H1 (cell line): ENCODE measurements around the gene AMBP. TPM values are rescaled to one million over a fixed set of nuclear protein-coding genes. Genes with fewer than 3 reads are reported as not detected.
A peak's percentile ranks its signal among the peaks of the same experiment; 100 is the strongest.

ENCODE experiments used
- CTCF ChIA-PET: fragments of 300-600 bp; sonication (Branson Sonifier 250); formaldehyde crosslinking; loops from one replicate; lab custom pipeline; 2021; ENCODE audit not compliant: partially characterized antibody; lab: Charles Lee
- POLR2A ChIA-PET: fragments of 300-600 bp; sonication (Branson Sonifier 250); formaldehyde crosslinking; loops from one replicate; lab custom pipeline; 2021; ENCODE audit warnings: inconsistent platforms; ENCODE audit not compliant: partially characterized antibody; lab: Charles Lee
- DNase-seq, 2 experiments: peaks; one replicate each; pipeline versions ENCODE4 v3.0.0 to v3.0.0-alpha.2; 2010 to 2022; ENCODE audit warnings: low spot score in 2 of 2, low read depth in 1 of 2, mixed read lengths in 1 of 2
- FAIRE-seq: peaks from 2 replicates; lab custom pipeline; 2011; peaks lifted over from hg19 to GRCh38; lab: Jason Lieb, UNC
- H2AFZ ChIP-seq: 2 replicates; pipeline ENCODE4 v1.8.1; 2012; ENCODE audit warnings: low read length, inconsistent platforms
- H2AK5ac ChIP-seq: 2 replicates; pipeline ENCODE4 v1.6.1; 2013; ENCODE audit warnings: low read depth, low read length
- H2BK120ac ChIP-seq: replicated peaks from 2 replicates; pipeline ENCODE3; 2013; ENCODE audit warnings: low read depth, low read length, inconsistent platforms
- H2BK12ac ChIP-seq: 2 replicates; pipeline ENCODE4 v1.6.1; 2013; ENCODE audit warnings: low read depth, low read length
- H2BK15ac ChIP-seq: 2 replicates; pipeline ENCODE4 v1.6.1; 2013; ENCODE audit warnings: low read length
- H2BK20ac ChIP-seq: 2 replicates; pipeline ENCODE4 v1.6.1; 2013; ENCODE audit warnings: low read length
- H2BK5ac ChIP-seq: 2 replicates; pipeline ENCODE4 v1.6.1; 2013; ENCODE audit warnings: low read depth, low read length
- H3K14ac ChIP-seq: 2 replicates; pipeline ENCODE4 v1.6.1; 2013; ENCODE audit warnings: inconsistent platforms; ENCODE audit not compliant: insufficient read length
- H3K18ac ChIP-seq: 2 replicates; pipeline ENCODE4 v1.6.1; 2013; ENCODE audit warnings: low read length; ENCODE audit errors: extremely low read depth
- H3K23ac ChIP-seq: 2 replicates; pipeline ENCODE4 v1.6.1; 2013; ENCODE audit warnings: inconsistent platforms; ENCODE audit not compliant: insufficient read length
- H3K23me2 ChIP-seq: 2 replicates; pipeline ENCODE4 v1.6.1; 2013; ENCODE audit warnings: low read depth, low read length
- H3K27ac ChIP-seq: 2 replicates; pipeline ENCODE4 v1.6.1; 2011; ENCODE audit warnings: low read depth, low read length, inconsistent platforms
- H3K27me3 ChIP-seq, 4 experiments: replicated peaks in 1 of 4; 1 replicate in 1 of 4; 2 replicates in 3 of 4; pipeline versions ENCODE4 v1.6.1 to v1.8.1; 2011 to 2013; ENCODE audit warnings: low read length in 3 of 4, mild to moderate bottlenecking in 3 of 4, inconsistent platforms in 2 of 4, mixed read lengths in 2 of 4, moderate library complexity in 1 of 4; ENCODE audit not compliant: control insufficient read depth in 3 of 4, insufficient read depth in 3 of 4; ENCODE audit errors: extremely low read depth in 1 of 4
- H3K36me3 ChIP-seq, 4 experiments: 2 replicates each; pipeline versions ENCODE4 v1.6.1 to v1.8.1; 2011 to 2013; ENCODE audit warnings: mild to moderate bottlenecking in 4 of 4, low read length in 3 of 4, moderate library complexity in 2 of 4, control low read depth in 1 of 4, inconsistent platforms in 1 of 4; ENCODE audit not compliant: insufficient read depth in 4 of 4, control insufficient read depth in 2 of 4
- H3K4ac ChIP-seq: replicated peaks from 2 replicates; pipeline ENCODE3; 2013; ENCODE audit warnings: low read length, low read depth, mixed read lengths, inconsistent platforms; ENCODE audit not compliant: insufficient read length
- H3K4me1 ChIP-seq, 4 experiments: replicated peaks in 1 of 4; 1 replicate in 1 of 4; 2 replicates in 3 of 4; pipeline versions ENCODE4 v1.6.1 to v1.8.1; 2011 to 2013; ENCODE audit warnings: low read length in 3 of 4, inconsistent platforms in 2 of 4, mixed read lengths in 1 of 4; ENCODE audit not compliant: insufficient read depth in 4 of 4, control insufficient read depth in 3 of 4
- H3K4me2 ChIP-seq, 2 experiments: 2 replicates each; pipeline versions ENCODE4 v1.6.1 to v1.8.1; 2011 to 2013; ENCODE audit warnings: low read depth in 2 of 2, low read length in 2 of 2, control low read depth in 1 of 2, inconsistent platforms in 1 of 2, mild to moderate bottlenecking in 1 of 2; ENCODE audit not compliant: insufficient read depth in 1 of 2
- H3K4me3 ChIP-seq, 4 experiments: fragments of 200-600, 300-600 bp in 1 of 4; sonication (generic), shearing (Covaris generic), sonication (Bioruptor Twin) in 1 of 4; 2 replicates each; pipeline versions ENCODE4 v1.5.1 to v1.8.1; 2011 to 2016; ENCODE audit warnings: low read length in 4 of 4, low read depth in 3 of 4, control low read depth in 2 of 4, inconsistent platforms in 2 of 4, mild to moderate bottlenecking in 2 of 4, mixed read lengths in 1 of 4, moderate library complexity in 1 of 4; ENCODE audit not compliant: insufficient read depth in 2 of 4; ENCODE audit errors: extremely low read depth in 1 of 4
- H3K56ac ChIP-seq: replicated peaks from 2 replicates; pipeline ENCODE3; 2013; ENCODE audit warnings: low read depth, mild to moderate bottlenecking, mixed read lengths, low read length, inconsistent platforms; ENCODE audit not compliant: insufficient read length
- H3K79me1 ChIP-seq: 2 replicates; pipeline ENCODE4 v1.6.1; 2013; ENCODE audit warnings: low read depth, low read length, control low read depth
- H3K79me2 ChIP-seq, 2 experiments: 2 replicates each; pipeline versions ENCODE4 v1.6.1 to v1.8.1; 2012 to 2013; ENCODE audit warnings: low read length in 2 of 2, mild to moderate bottlenecking in 2 of 2, inconsistent platforms in 1 of 2; ENCODE audit not compliant: insufficient read depth in 2 of 2, control insufficient read depth in 1 of 2
- H3K9ac ChIP-seq, 4 experiments: replicated peaks in 1 of 4; 1 replicate in 1 of 4; 2 replicates in 3 of 4; pipeline versions ENCODE4 v1.6.1 to v1.8.1; 2011 to 2013; ENCODE audit warnings: low read depth in 3 of 4, low read length in 3 of 4, control low read depth in 2 of 4, mild to moderate bottlenecking in 2 of 4, moderate library complexity in 2 of 4, inconsistent platforms in 1 of 4; ENCODE audit errors: extremely low read depth in 1 of 4
- H3K9me3 ChIP-seq, 2 experiments: 2 replicates each; pipeline versions ENCODE4 v1.6.1 to v1.8.1; 2012 to 2013; ENCODE audit warnings: mild to moderate bottlenecking in 2 of 2, moderate library complexity in 2 of 2, control low read depth in 1 of 2, inconsistent platforms in 1 of 2, low read depth in 1 of 2, low read length in 1 of 2, mixed read lengths in 1 of 2; ENCODE audit not compliant: insufficient read depth in 2 of 2
- H4K20me1 ChIP-seq, 2 experiments: replicated peaks in 1 of 2; 2 replicates each; pipeline versions ENCODE3 to v1.8.1; 2011 to 2013; ENCODE audit warnings: inconsistent platforms in 2 of 2, low read length in 2 of 2, mild to moderate bottlenecking in 1 of 2; ENCODE audit not compliant: insufficient read depth in 2 of 2, control insufficient read depth in 1 of 2
- H4K5ac ChIP-seq: 2 replicates; pipeline ENCODE4 v1.6.1; 2013; ENCODE audit warnings: low read length, low read depth, mixed read lengths, inconsistent platforms; ENCODE audit not compliant: insufficient read length
- H4K8ac ChIP-seq: 2 replicates; pipeline ENCODE4 v1.8.0; 2013; ENCODE audit warnings: mild to moderate bottlenecking, moderate library complexity, low read length, inconsistent platforms; ENCODE audit not compliant: insufficient read depth; ENCODE audit errors: extremely low read depth
- H4K91ac ChIP-seq: replicated peaks from 2 replicates; pipeline ENCODE3; 2013; ENCODE audit warnings: low read length, mixed read lengths, inconsistent platforms; ENCODE audit not compliant: insufficient read length
- ATF3 ChIP-seq: IDR thresholded peaks from 2 replicates; pipeline ENCODE4 v1.6.1; 2011; ENCODE audit warnings: low read depth, mild to moderate bottlenecking, low read length; ENCODE audit not compliant: insufficient read depth
- CREB1 ChIP-seq: IDR thresholded peaks from 2 replicates; pipeline ENCODE4 v1.6.1; 2012; ENCODE audit warnings: inconsistent platforms
- EP300 ChIP-seq, 2 experiments: IDR thresholded peaks; 1 replicate in 1 of 2; 2 replicates in 1 of 2; pipeline ENCODE4 v1.6.1; 2011 to 2012; ENCODE audit warnings: low read depth in 2 of 2, low read length in 2 of 2, mild to moderate bottlenecking in 2 of 2, borderline replicate concordance in 1 of 2, inconsistent platforms in 1 of 2, moderate library complexity in 1 of 2
- JUN ChIP-seq: IDR thresholded peaks from 2 replicates; pipeline ENCODE4 v1.6.1; 2011; ENCODE audit warnings: low read depth, mild to moderate bottlenecking, improper control_type of control experiment, low read length
- KDM1A ChIP-seq: fragments of 200-600, 300-600 bp; sonication (generic); IDR thresholded peaks from 2 replicates; pipeline ENCODE4 v1.7.1; 2016; ENCODE audit warnings: mild to moderate bottlenecking, low read length, borderline replicate concordance
- RAD21 ChIP-seq, 2 experiments: IDR thresholded peaks in 1 of 2; conservative IDR thresholded peaks in 1 of 2; 2 replicates each; pipeline ENCODE4 v1.6.1; 2011; ENCODE audit warnings: low read depth in 2 of 2, low read length in 2 of 2, improper control_type of control experiment in 1 of 2, inconsistent platforms in 1 of 2, mild to moderate bottlenecking in 1 of 2, moderate library complexity in 1 of 2
- RFX5 ChIP-seq: IDR thresholded peaks from 2 replicates; pipeline ENCODE4 v1.6.1; 2011; ENCODE audit warnings: low read depth, low read length, improper control_type of control experiment, borderline replicate concordance
- SP4 ChIP-seq: IDR thresholded peaks from 2 replicates; pipeline ENCODE4 v1.6.1; 2012; ENCODE audit warnings: low read length, inconsistent platforms
- TAF7 ChIP-seq: optimal IDR thresholded peaks from 2 replicates; pipeline ENCODE3; 2011; ENCODE audit warnings: low read depth, mild to moderate bottlenecking, inconsistent platforms, low read length, moderate library complexity, borderline replicate concordance
- TCF12 ChIP-seq: IDR thresholded peaks from 2 replicates; pipeline ENCODE4 v1.6.1; 2011; ENCODE audit warnings: low read depth, mild to moderate bottlenecking, low read length
- WGBS, 2 experiments: shearing (Covaris generic) in 1 of 2; methylation state at CpG; one replicate each; pipeline versions ENCODE4 v1.1.6 to v1.1.7; 2013 to 2015; ENCODE audit warnings: low lambda C conversion rate in 2 of 2, mixed read lengths in 2 of 2, inconsistent platforms in 1 of 2, low coverage in 1 of 2, missing lambda C conversion rate in 1 of 2; ENCODE audit not compliant: insufficient replicate concordance in 2 of 2, insufficient coverage in 1 of 2, insufficient read length in 1 of 2; ENCODE audit errors: extremely low coverage in 1 of 2, missing lambda C conversion rate in 1 of 2; 5-methylcytosine and 5-hydroxymethylcytosine counted together
- polyA plus RNA-seq, 7 experiments: library from polyadenylated mRNA; depleted of rRNA in 3 of 7; stranded (reverse) in 5 of 7; unstranded in 2 of 7; fragments of >200 nt in 5 of 7; fragments of 200-250 nt in 2 of 7; gene quantifications; 1 replicate in 5 of 7; 2 replicates in 1 of 7; 4 replicates in 1 of 7; pipeline versions ENCODE4 v1.2.1 to v1.2.3, GENCODE V29; 2011 to 2013; ENCODE audit warnings: missing spikeins in 2 of 7, mixed read lengths in 2 of 7
- total RNA-seq: library from RNA; stranded (reverse); fragmentation: NEBNext Ultra II Directional; extraction: Animal tissue kit (Norgen Biotek cat#: 25700); gene quantifications from 2 replicates; pipeline ENCODE4 v1.2.1, GENCODE V29; 2021

The AMBP gene
- total and polyA plus RNA-seq, 2 of the 8 experiments (the other 6 are each of a cell fraction or from before 2014, with no cell fraction given) = 3.0 to 4.0 TPM

- peak in 1 of 2 experiments; percentile 82 for DNase-seq
- CTCF ChIA-PET = interaction anchor here (0.7 to 3.6 kb wide), 33 partner anchors 9 to 504 kb away, joined by 3 to 16 read pairs (median 4); no protein-coding TSS in a partner anchor
- TF ChIP-seq TAF7 = no peak
- no peak for TF ChIP-seq SP4
- no peak for TF ChIP-seq RFX5
- no peak for TF ChIP-seq EP300 (IDR thresholded peaks at IDR 0.05; ENCODE audit: borderline replicate concordance in 1 of 2, low read depth in 2 of 2, low read length in 2 of 2)
- TF ChIP-seq KDM1A = no peak
- no peak for TF ChIP-seq CREB1
- no peak for TF ChIP-seq TCF12
- TF ChIP-seq JUN = no peak
- TF ChIP-seq ATF3 = no peak
- TF ChIP-seq RAD21 (IDR thresholded peaks at IDR 0.05 in 1 of 2, conservative IDR thresholded peaks at IDR 0.05 in 1 of 2; ENCODE audit: low read depth in 2 of 2, low read length in 2 of 2) = peak; percentile 90 to 95
Observed at GRCh38 chr9:114033397-114034103, 44.5 kb downstream of the AMBP start.

More at GRCh38 chr9:114033397-114034103, 44.5 kb downstream of the AMBP start:
- H3K56ac ChIP-seq = no peak overlapping the region
- POLR2A ChIA-PET = no interaction called here
- 72% methylated on average over 12 of the region's 12 CpGs; no CpG with 5 or more reads in 1 of the 2 experiments for WGBS, 2 experiments
- H3K79me1 ChIP-seq = no peaks in the 10 kb centered on the region
- no peak overlapping the region for H4K91ac ChIP-seq
- H3K4me3 ChIP-seq = no peak overlapping the region
- no peak overlapping the region for H2BK15ac ChIP-seq
- FAIRE-seq = no peak
- H2AFZ ChIP-seq = no peak overlapping the region
- no peak overlapping the region for H3K18ac ChIP-seq
- H2BK12ac ChIP-seq = no peak overlapping the region
- no peak overlapping the region for H2BK20ac ChIP-seq
- peaks cover 0 to 8% (median 6%) of the 10 kb centered on the region in 4 experiments; a peak in 4 of 7 replicates for H3K4me1 ChIP-seq
- H2BK120ac ChIP-seq = no peak overlapping the region
- H2BK5ac ChIP-seq = no peak overlapping the region
- no peak overlapping the region for H3K27ac ChIP-seq
- no peaks in the 10 kb centered on the region for H4K20me1 ChIP-seq
- no peaks in the 10 kb centered on the region for H3K27me3 ChIP-seq
- H4K5ac ChIP-seq = no peak overlapping the region
- H3K23ac ChIP-seq = no peak overlapping the region
- peaks cover 0 to 9% (median 5%) of the 10 kb centered on the region in 4 experiments; a peak in 5 of 8 replicates for H3K36me3 ChIP-seq
- H2AK5ac ChIP-seq = no peak overlapping the region
- H3K9me3 ChIP-seq = no peaks in the 10 kb centered on the region
- H3K79me2 ChIP-seq = no peaks in the 10 kb centered on the region
- no peak overlapping the region for H4K8ac ChIP-seq
- no peak overlapping the region for H3K9ac ChIP-seq
- no peak overlapping the region for H3K14ac ChIP-seq
- H3K4ac ChIP-seq = no peak overlapping the region
- no peak overlapping the region for H3K4me2 ChIP-seq
- H3K23me2 ChIP-seq = no peaks in the 10 kb centered on the region; the same call in 1 of the 2 replicates
